GM18870 (cell line): Measurements from ENCODE around the gene KIF5C.

Experiments used
- ATAC-seq: cut with Tn5 transposase; IDR thresholded peaks from one replicate; pipeline ENCODE4 v1.9.1; 2021; ENCODE audit warnings: moderate library complexity; ENCODE audit not compliant: unreplicated experiment

The KIF5C gene

GRCh38 chr2:149009576-149010461 is 134.8 kb downstream of the KIF5C start:
- ATAC-seq: no peak

- ATAC-seq: no peak
Measured at GRCh38 chr2:149012545-149012944, 137.5 kb downstream of the KIF5C start.

GRCh38 chr2:149015501-149015900 is 140.5 kb downstream of the KIF5C start:
- ATAC-seq: no peak

- no peak for ATAC-seq
Measured at GRCh38 chr2:149015926-149016563, 141.0 kb downstream of the KIF5C start.

GRCh38 chr2:149017116-149017985 is 142.3 kb downstream of the KIF5C start:
- no peak for ATAC-seq

- ATAC-seq: no peak
Measured at GRCh38 chr2:149018981-149019380, 144.0 kb downstream of the KIF5C start.

- no peak for ATAC-seq
Measured at GRCh38 chr2:149019768-149020167, 144.7 kb downstream of the KIF5C start.

GRCh38 chr2:149020432-149020851 is 145.4 kb downstream of the KIF5C start:
- peak; percentile 36 for ATAC-seq

GRCh38 chr2:149021271-149021719 is 146.3 kb downstream of the KIF5C start:
- peak; percentile 81 for ATAC-seq

- ATAC-seq: peak; percentile 42
Measured at GRCh38 chr2:149021761-149022160, 146.7 kb downstream of the KIF5C start.

GRCh38 chr2:149023091-149023490 is 148.1 kb downstream of the KIF5C start:
- ATAC-seq: no peak

GRCh38 chr2:149027590-149028250 is 152.7 kb downstream of the KIF5C start:
- no peak for ATAC-seq

GRCh38 chr2:149028377-149028776 is 153.3 kb downstream of the KIF5C start:
- no peak for ATAC-seq

- no peak for ATAC-seq
Measured at GRCh38 chr2:149028891-149029290, 153.9 kb downstream of the KIF5C start.

- no peak for ATAC-seq
Measured at GRCh38 chr2:149029307-149029965, 154.4 kb downstream of the KIF5C start.

- no peak for ATAC-seq
Measured at GRCh38 chr2:149031396-149031795, 156.4 kb downstream of the KIF5C start.

- no peak for ATAC-seq
Measured at GRCh38 chr2:149033716-149034115, 158.7 kb downstream of the KIF5C start.

- no peak for ATAC-seq
Measured at GRCh38 chr2:149034406-149034805, 159.4 kb downstream of the KIF5C start.

- no peak for ATAC-seq
Measured at GRCh38 chr2:149036507-149037293, 161.7 kb downstream of the KIF5C start.
